ENCODE measurements around the gene NT5C.

NT5C gene

GRCh38 chr17:75087182-75087557, 44.4 kb downstream of the NT5C start:
- TF ChIP-seq CTCF (IDR thresholded peaks at IDR 0.05): no peak

GRCh38 chr17:75086496-75087181, 44.9 kb downstream of the NT5C start:
- TF ChIP-seq CTCF (IDR thresholded peaks at IDR 0.05): no peak

GRCh38 chr17:75084039-75084660, 47.4 kb downstream of the NT5C start:
- TF ChIP-seq CTCF (IDR thresholded peaks at IDR 0.05): no peak

GRCh38 chr17:75082683-75083082, 48.9 kb downstream of the NT5C start:
- no peak for TF ChIP-seq CTCF (IDR thresholded peaks at IDR 0.05)

- no peak for TF ChIP-seq CTCF (IDR thresholded peaks at IDR 0.05)
Observed at GRCh38 chr17:75081611-75082540, 49.7 kb downstream of the NT5C start.
